Stimulated activated naive B cell treated with anti-CD40 and anti-IgM and Interleukin-4, amounts not matched to agents 10 μg/mL and 1 μg/mL and 100 μg/mL, for 72 hours (primary cell): Measurements from ENCODE around the gene AMMECR1.
A peak's percentile ranks its signal among the peaks of the same experiment; 100 is the strongest.

Experiments used
- ATAC-seq, 2 donors: fragments of 150-1000 bp; cut with Tn5 transposase; replicated peaks; 2 replicates each; pipeline ENCODE4 v1.10.0; 2021; ENCODE audit warnings: moderate library complexity in 1 of 2
- DNase-seq: peaks from one replicate; pipeline ENCODE4 v3.0.0; 2021
- H3K27ac Mint-ChIP-seq: one replicate; pipeline ENCODE4 v1.8.0; 2022; ENCODE audit warnings: mild to moderate bottlenecking, mixed read lengths
- H3K27me3 Mint-ChIP-seq, 2 donors: one replicate each; pipeline ENCODE4 v1.8.0; 2022; ENCODE audit warnings: mixed read lengths in 2 of 2
- H3K36me3 Mint-ChIP-seq, 2 donors: one replicate each; pipeline ENCODE4 v1.8.0; 2022; ENCODE audit warnings: mixed read lengths in 2 of 2, mild to moderate bottlenecking in 1 of 2
- H3K4me1 Mint-ChIP-seq, 2 donors: one replicate each; pipeline ENCODE4 v1.8.0; 2022; ENCODE audit warnings: mixed read lengths in 2 of 2, mild to moderate bottlenecking in 1 of 2
- H3K4me3 Mint-ChIP-seq, 2 donors: one replicate each; pipeline ENCODE4 v1.8.0; 2022; ENCODE audit warnings: mild to moderate bottlenecking in 2 of 2, mixed read lengths in 2 of 2, moderate library complexity in 1 of 2
- H3K9me3 Mint-ChIP-seq, 2 donors: one replicate each; pipeline ENCODE4 v1.8.0; 2022; ENCODE audit warnings: mixed read lengths in 2 of 2, mild to moderate bottlenecking in 1 of 2

AMMECR1 gene

GRCh38 chrX:110321081-110321480, 3.2 kb upstream of the AMMECR1 start:
- no peak overlapping the region for H3K4me3 Mint-ChIP-seq
- no peak for DNase-seq
- H3K4me1 Mint-ChIP-seq: peaks cover 4 to 6% of the 10 kb centered on the region in 2 donors
- no peaks in the 10 kb centered on the region for H3K27me3 Mint-ChIP-seq
- H3K9me3 Mint-ChIP-seq: peaks cover 2 to 4% of the 10 kb centered on the region in 2 donors
- H3K27ac Mint-ChIP-seq: no peak overlapping the region
- ATAC-seq: no peak
- no peaks in the 10 kb centered on the region for H3K36me3 Mint-ChIP-seq

GRCh38 chrX:110320381-110320987, 2.6 kb upstream of the AMMECR1 start:
- Mint-ChIP-seq H3K4me3 (no peak overlapping the region), H3K4me1 (peaks cover 4 to 6% of the 10 kb centered on the region in 2 donors), H3K9me3 (no peaks in the 10 kb centered on the region), H3K27ac (no peak overlapping the region), H3K36me3 (no peaks in the 10 kb centered on the region), H3K27me3 (no peaks in the 10 kb centered on the region)
- ATAC-seq (no peak), DNase-seq (no peak)

- peak overlapping the region; percentile 98 for H3K27ac Mint-ChIP-seq
- H3K4me1 Mint-ChIP-seq: peaks cover 6 to 7% of the 10 kb centered on the region in 2 donors
- no peaks in the 10 kb centered on the region for H3K9me3 Mint-ChIP-seq
- H3K27me3 Mint-ChIP-seq: no peaks in the 10 kb centered on the region
- no peaks in the 10 kb centered on the region for H3K36me3 Mint-ChIP-seq
- DNase-seq (no peak), ATAC-seq (no peak)
- H3K4me3 Mint-ChIP-seq: peak overlapping the region; percentile 94 to 97
Observed at GRCh38 chrX:110318664-110318968, 731 bp upstream of the AMMECR1 start.

GRCh38 chrX:110317061-110317819, 645 bp downstream of the AMMECR1 start:
- Mint-ChIP-seq H3K36me3 (no peaks in the 10 kb centered on the region), H3K27me3 (no peaks in the 10 kb centered on the region), H3K9me3 (no peaks in the 10 kb centered on the region), H3K4me1 (peaks cover 6 to 7% of the 10 kb centered on the region in 2 donors), H3K4me3 (peak overlapping the region; percentile 94 to 97), H3K27ac (peak overlapping the region; percentile 87)
- DNase-seq: peak; percentile 9
- ATAC-seq: peak; percentile 38 to 39

GRCh38 chrX:110316351-110317060, 1.4 kb downstream of the AMMECR1 start:
- peaks cover 3 to 9% of the 10 kb centered on the region in 2 donors for H3K4me1 Mint-ChIP-seq

GRCh38 chrX:110315551-110315950, 2.3 kb downstream of the AMMECR1 start:
- no peak overlapping the region for H3K4me3 Mint-ChIP-seq
- ATAC-seq (no peak), DNase-seq (no peak)
- H3K27ac Mint-ChIP-seq: no peak overlapping the region
- no peaks in the 10 kb centered on the region for H3K27me3 Mint-ChIP-seq
- H3K9me3 Mint-ChIP-seq: no peaks in the 10 kb centered on the region
- H3K36me3 Mint-ChIP-seq: no peaks in the 10 kb centered on the region
- H3K4me1 Mint-ChIP-seq: peaks cover 13 to 15% of the 10 kb centered on the region in 2 donors

More at GRCh38 chrX:110316351-110317060, 1.4 kb downstream of the AMMECR1 start:
- Mint-ChIP-seq H3K4me3 (peak overlapping the region; percentile 94 to 97), H3K27me3 (no peaks in the 10 kb centered on the region), H3K36me3 (no peaks in the 10 kb centered on the region), H3K27ac (peak overlapping the region; percentile 87), H3K9me3 (no peaks in the 10 kb centered on the region)
- no peak for ATAC-seq
- no peak for DNase-seq

- H3K9me3 Mint-ChIP-seq: no peaks in the 10 kb centered on the region
- H3K4me3 Mint-ChIP-seq: no peak overlapping the region
- peaks cover 0 to 2% of the 10 kb centered on the region in 2 donors for H3K36me3 Mint-ChIP-seq
- ATAC-seq (no peak), DNase-seq (no peak)
- H3K27me3 Mint-ChIP-seq: no peaks in the 10 kb centered on the region
- H3K27ac Mint-ChIP-seq: no peak overlapping the region
- peaks cover 13 to 20% of the 10 kb centered on the region in 2 donors for H3K4me1 Mint-ChIP-seq
Observed at GRCh38 chrX:110311437-110312230, 6.3 kb downstream of the AMMECR1 start.

GRCh38 chrX:110310896-110311295, 7.0 kb downstream of the AMMECR1 start:
- no peaks in the 10 kb centered on the region for H3K27me3 Mint-ChIP-seq
- DNase-seq: no peak
- no peaks in the 10 kb centered on the region for H3K9me3 Mint-ChIP-seq
- peaks cover 13 to 20% of the 10 kb centered on the region in 2 donors for H3K4me1 Mint-ChIP-seq
- H3K4me3 Mint-ChIP-seq: no peak overlapping the region
- peaks cover 0 to 2% of the 10 kb centered on the region in 2 donors for H3K36me3 Mint-ChIP-seq
- ATAC-seq: peak; percentile 75 to 84
- H3K27ac Mint-ChIP-seq: no peak overlapping the region

- ATAC-seq (no peak), DNase-seq (no peak)
- peaks cover 0 to 2% of the 10 kb centered on the region in 2 donors for H3K36me3 Mint-ChIP-seq
- H3K27ac Mint-ChIP-seq: no peak overlapping the region
- no peak overlapping the region for H3K4me3 Mint-ChIP-seq
- H3K27me3 Mint-ChIP-seq: no peaks in the 10 kb centered on the region
- H3K4me1 Mint-ChIP-seq: peaks cover 13 to 20% of the 10 kb centered on the region in 2 donors
- H3K9me3 Mint-ChIP-seq: no peaks in the 10 kb centered on the region
Observed at GRCh38 chrX:110310000-110310790, 7.7 kb downstream of the AMMECR1 start.

- no peak overlapping the region for H3K4me3 Mint-ChIP-seq
- H3K36me3 Mint-ChIP-seq: peaks cover 0 to 2% of the 10 kb centered on the region in 2 donors
- no peak overlapping the region for H3K27ac Mint-ChIP-seq
- H3K4me1 Mint-ChIP-seq: peaks cover 13 to 20% of the 10 kb centered on the region in 2 donors
- H3K9me3 Mint-ChIP-seq: no peaks in the 10 kb centered on the region
- DNase-seq: no peak
- H3K27me3 Mint-ChIP-seq: no peaks in the 10 kb centered on the region
- no peak for ATAC-seq
Observed at GRCh38 chrX:110308220-110308619, 9.7 kb downstream of the AMMECR1 start.

GRCh38 chrX:110304884-110305283, 13.0 kb downstream of the AMMECR1 start:
- no peak for DNase-seq
- H3K4me3 Mint-ChIP-seq: no peak overlapping the region
- H3K27ac Mint-ChIP-seq: no peak overlapping the region

GRCh38 chrX:110304371-110304770, 13.5 kb downstream of the AMMECR1 start:
- Mint-ChIP-seq H3K4me3 (no peak overlapping the region), H3K9me3 (no peaks in the 10 kb centered on the region), H3K27me3 (no peaks in the 10 kb centered on the region), H3K36me3 (no peaks in the 10 kb centered on the region), H3K27ac (no peak overlapping the region), H3K4me1 (peaks cover 2 to 5% of the 10 kb centered on the region in 2 donors)
- ATAC-seq (no peak), DNase-seq (no peak)

More at GRCh38 chrX:110304884-110305283, 13.0 kb downstream of the AMMECR1 start:
- H3K9me3 Mint-ChIP-seq: no peaks in the 10 kb centered on the region
- no peak for ATAC-seq
- H3K27me3 Mint-ChIP-seq: no peaks in the 10 kb centered on the region
- H3K36me3 Mint-ChIP-seq: no peaks in the 10 kb centered on the region
- peaks cover under 1 to 2% of the 10 kb centered on the region in 2 donors for H3K4me1 Mint-ChIP-seq

- Mint-ChIP-seq H3K4me3 (no peak overlapping the region), H3K27me3 (no peaks in the 10 kb centered on the region), H3K27ac (no peak overlapping the region), H3K9me3 (no peaks in the 10 kb centered on the region), H3K36me3 (no peaks in the 10 kb centered on the region), H3K4me1 (peaks cover 2 to 5% of the 10 kb centered on the region in 2 donors)
- no peak for ATAC-seq
- no peak for DNase-seq
Observed at GRCh38 chrX:110302975-110303374, 14.9 kb downstream of the AMMECR1 start.
